Ovary (tissue), 9 donors: ENCODE data around the gene DCAF16. TPM values are rescaled to one million over a fixed set of nuclear protein-coding genes. Genes with fewer than 3 reads are reported as not detected.

Experiments
- DNase-seq, 5 donors: peaks; one replicate each; pipeline ENCODE4 v3.0.0-alpha.2; 2019 to 2020
- H3K27ac ChIP-seq, 2 donors: fragments of 200-600 bp; one replicate each; pipeline versions ENCODE4 v1.5.1 to v1.8.0; 2019 to 2022
- H3K27me3 ChIP-seq: fragments of 200-600 bp; one replicate; pipeline ENCODE4 v1.8.0; 2022
- H3K36me3 ChIP-seq: fragments of 200-600 bp; sonication (generic); one replicate; pipeline ENCODE4 v1.5.1; 2019
- H3K4me1 ChIP-seq: one replicate; pipeline ENCODE4 v1.8.1; 2013; ENCODE audit warnings: mild to moderate bottlenecking, moderate library complexity; ENCODE audit not compliant: insufficient read depth
- H3K4me3 ChIP-seq: fragments of 200-600 bp; sonication (generic); one replicate; pipeline ENCODE4 v1.5.1; 2017
- H3K9me3 ChIP-seq, 2 donors: fragments of 200-600 bp in 1 of 2; sonication (generic) in 1 of 2; one replicate each; pipeline versions ENCODE4 v1.5.1 to v1.8.1; 2013 to 2019; ENCODE audit warnings: mild to moderate bottlenecking in 1 of 2, moderate library complexity in 1 of 2
- CTCF ChIP-seq, 3 donors: fragments of 450-650 bp in 2 of 3; fragments of 200-600 bp in 1 of 3; IDR thresholded peaks; one replicate each; pipeline versions ENCODE4 v1.5.1 to v1.8.0; 2016 to 2022; ENCODE audit warnings: antibody characterized with exemption in 3 of 3, mild to moderate bottlenecking in 1 of 3
- EP300 ChIP-seq: sonication (generic); formaldehyde crosslinking; IDR thresholded peaks from one replicate; pipeline ENCODE4 v1.6.1; 2017; ENCODE audit warnings: antibody characterized with exemption
- POLR2A ChIP-seq: fragments of 450-650 bp; IDR thresholded peaks from one replicate; pipeline ENCODE4 v1.6.1; 2017; ENCODE audit warnings: antibody characterized with exemption, mild to moderate bottlenecking, moderate library complexity
- WGBS, 3 donors: extraction: QIAGEN DNeasy Blood & Tissue Kit in 1 of 3; methylation state at CpG; one replicate each; pipeline versions ENCODE4 v1.1.5 to v1.1.7; 2013 to 2017; 5-methylcytosine and 5-hydroxymethylcytosine counted together
- intact Hi-C, 4 donors: fragments of 100-400 bp; cut with DNase I; formaldehyde crosslinking; loops; one replicate each; pipeline versions ENCODE4 v1.11.0 to v1.15.1; 2022 to 2023
- polyA plus RNA-seq, 2 donors: library from polyadenylated mRNA; stranded (reverse); fragments of 200-250 nt in 1 of 2; fragments of 350-450 nt in 1 of 2; fragmentation: Illumina TruSeq in 1 of 2; extraction: RNeasy Lipid Tissue Mini Kit (QIAGEN cat#74804) in 1 of 2; gene quantifications; one replicate each; pipeline ENCODE4 v1.2.3, GENCODE V29; 2013 to 2014
- total RNA-seq, 7 donors: library from RNA; depleted of rRNA in 2 of 7; stranded (reverse); fragments of >200 nt in 2 of 7; fragmentation: NEBNext Ultra II Directional in 3 of 7; extraction: Animal tissue kit (Norgen Biotek cat#: 25700) in 3 of 7; gene quantifications; one replicate each; pipeline versions ENCODE4 v1.1.0 to v1.2.4, GENCODE V29; 2016 to 2023
- donor health status: DM: no; HTN: no; CAD: no; lungs with moderate emphysema.
- donor health status: DM: no; HTN: no; CAD: no.
- donor health status: Bipolar disorder and iron deficiency.
- donor health status: DM: yes; HTN: yes; CAD: no.
- donor health status: DM: no; HTN: no; CAD: no.
- donor health status: DM: yes; HTN: yes; CAD: no.

DCAF16 gene
- total and polyA plus RNA-seq, 9 donors: 25.8 to 65.0 (median 51.2) TPM

DNA sequence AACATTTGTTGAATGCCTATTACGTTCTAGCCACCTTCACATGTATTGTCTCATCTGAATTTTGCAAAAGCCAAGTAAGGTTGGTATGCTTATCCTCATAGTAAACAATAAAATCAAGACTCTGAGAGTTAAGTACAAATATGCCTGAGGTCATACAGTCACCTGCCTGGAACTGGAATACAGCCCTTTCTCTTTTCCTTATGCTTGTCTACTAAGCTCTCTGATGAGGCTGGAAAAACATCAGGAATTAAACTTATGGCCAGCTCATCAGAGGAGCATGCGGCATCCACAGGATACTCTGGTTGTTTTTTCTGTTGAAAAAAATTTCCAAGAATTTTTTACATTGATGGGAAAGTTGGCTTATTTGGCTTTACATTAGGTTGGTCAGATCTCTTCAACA is 35.7 kb upstream of the DCAF16 start:
- Histone ChIP-seq H3K36me3 (no peaks in the 10 kb centered on the region), H3K9me3 (no peaks in the 10 kb centered on the region), H3K27ac (no peak overlapping the region), H3K27me3 (no peaks in the 10 kb centered on the region), H3K4me3 (no peak overlapping the region), H3K4me1 (no peaks in the 10 kb centered on the region)
- intact Hi-C loops: no loop called here
- WGBS, 3 donors: 91 to 97% (median 95%) methylated on average over 2 of the region's 2 CpGs
- DNase-seq: no peak
- TF ChIP-seq EP300: no peak
- no peak for TF ChIP-seq POLR2A
- no peak for TF ChIP-seq CTCF (IDR thresholded peaks at IDR 0.05)

DNA sequence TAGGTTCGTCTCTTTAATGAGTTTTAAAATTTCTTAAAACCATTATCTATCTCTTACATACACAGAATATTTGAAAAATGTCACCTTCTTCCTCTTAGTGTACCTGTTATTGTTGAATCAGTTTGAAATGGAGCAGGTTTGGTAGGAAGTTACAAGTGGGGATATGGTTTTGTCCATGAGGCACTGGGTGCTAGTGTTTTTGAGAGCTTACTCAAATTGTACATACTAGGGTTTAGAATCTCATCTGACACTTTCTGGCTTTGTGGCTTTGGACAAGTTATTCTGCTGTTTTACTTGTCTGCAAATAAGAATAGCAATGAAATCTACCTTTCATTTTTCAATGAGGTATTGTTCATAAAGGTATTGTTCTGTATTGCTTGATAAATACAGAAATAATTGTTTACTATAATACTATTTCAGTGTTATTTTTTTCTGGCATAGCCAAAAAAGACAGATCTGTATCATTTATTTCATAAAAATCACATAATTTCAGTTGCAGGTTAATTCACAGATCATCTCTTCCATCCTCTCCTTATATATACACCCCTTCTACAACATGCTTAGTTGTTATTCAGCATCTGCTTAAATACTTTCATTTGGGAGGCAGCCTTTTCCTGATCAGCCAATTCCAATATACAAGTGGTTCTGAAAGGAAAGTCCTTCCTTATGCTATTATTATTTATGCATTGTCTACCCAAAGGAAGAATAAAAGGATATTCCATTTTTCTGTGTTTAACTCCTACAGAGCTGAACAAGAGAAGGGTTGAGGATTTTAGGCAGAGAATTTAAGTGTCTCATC is 13.5 kb upstream of the DCAF16 start:
- Histone ChIP-seq H3K27ac (no peak overlapping the region), H3K36me3 (no peaks in the 10 kb centered on the region), H3K9me3 (no peaks in the 10 kb centered on the region), H3K4me1 (no peaks in the 10 kb centered on the region), H3K27me3 (no peaks in the 10 kb centered on the region), H3K4me3 (no peak overlapping the region)
- intact Hi-C loops: loop anchor here in 1 of 4 donors (10.0 kb wide), 1 partner anchor 761 kb away; no protein-coding TSS in a partner anchor
- WGBS, 3 donors: 24 to 33% (median 28%) methylated on average over 1 of the region's 1 CpG
- TF ChIP-seq CTCF (IDR thresholded peaks at IDR 0.05) (no peak), EP300 (no peak), POLR2A (no peak)
- DNase-seq: no peak

- no peaks in the 10 kb centered on the region for H3K27me3 ChIP-seq
- no peak overlapping the region for H3K4me3 ChIP-seq
- TF ChIP-seq EP300 (no peak), POLR2A (no peak), CTCF (IDR thresholded peaks at IDR 0.05) (peak in 2 of 3 donors; percentile 47 to 58)
- no peak overlapping the region for H3K27ac ChIP-seq
- H3K36me3 ChIP-seq: no peaks in the 10 kb centered on the region
- intact Hi-C loops: loop anchor here in 2 of 4 donors (10.0 kb wide), 2 partner anchors 768 to 778 kb away; no protein-coding TSS in a partner anchor
- WGBS, 3 donors: 41 to 47% (median 45%) methylated on average over 5 of the region's 5 CpGs
- H3K9me3 ChIP-seq: no peaks in the 10 kb centered on the region
- no peak for DNase-seq
- no peaks in the 10 kb centered on the region for H3K4me1 ChIP-seq
Observed at GRCh38 chr4:17817027-17817426, 6.5 kb upstream of the DCAF16 start.

DNA sequence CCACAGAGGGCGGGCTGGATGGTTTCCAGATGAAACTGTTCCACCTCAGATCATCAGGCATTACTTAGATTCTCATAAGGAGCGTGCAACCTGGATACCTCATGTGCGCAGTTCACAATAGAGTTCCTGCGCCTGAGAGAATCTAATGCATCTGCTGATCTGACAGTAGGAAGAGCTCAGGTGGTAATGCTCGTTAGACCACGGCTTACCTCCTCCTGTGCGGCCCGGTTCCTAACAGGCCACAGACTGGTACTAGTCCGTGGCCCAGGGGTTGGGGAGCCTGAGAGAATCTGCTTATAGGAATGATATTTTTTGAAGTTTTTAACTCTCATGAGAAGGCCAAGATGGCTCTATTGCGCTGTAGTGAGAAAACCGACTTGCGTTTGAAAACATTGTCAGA is 5.6 kb upstream of the DCAF16 start:
- no peak overlapping the region for H3K27ac ChIP-seq
- 95 to 96% (median 96%) methylated on average over 12 of the region's 12 CpGs for WGBS, 3 donors
- intact Hi-C loops: loop anchor here in 2 of 4 donors (10.0 kb wide), 2 partner anchors 769 to 779 kb away; no protein-coding TSS in a partner anchor
- no peaks in the 10 kb centered on the region for H3K9me3 ChIP-seq
- no peaks in the 10 kb centered on the region for H3K4me1 ChIP-seq
- H3K4me3 ChIP-seq: no peak overlapping the region
- TF ChIP-seq EP300 (no peak), POLR2A (no peak), CTCF (IDR thresholded peaks at IDR 0.05) (no peak)
- DNase-seq: no peak
- H3K36me3 ChIP-seq: no peaks in the 10 kb centered on the region
- no peaks in the 10 kb centered on the region for H3K27me3 ChIP-seq
